Measurements from ENCODE around the gene FAM107A.

- no peak for TF ChIP-seq CTCF (conservative IDR thresholded peaks at IDR 0.05)
- TF ChIP-seq ZFX (IDR thresholded peaks at IDR 0.05) = no peak
Observed at GRCh38 chr3:58557491-58557890, 19.7 kb downstream of the FAM107A start.
